Stimulated activated CD4-positive, alpha-beta T cell treated with anti-CD3 and anti-CD28 coated beads, Interleukin-2, amount 100 ng/mL, for 4 hours (primary cell): ENCODE data around the gene AP2B1.
A peak's percentile ranks its signal among the peaks of the same experiment; 100 is the strongest.
"Not testable (repeated sequence)": the region's sequence is repeated elsewhere in the genome, so short reads cannot be mapped to it uniquely, and the experiment has no call there.

Experiments used
- DNase-seq: peaks from one replicate; pipeline ENCODE4 v3.0.0-alpha.2; 2020; ENCODE audit warnings: low read depth

AP2B1 gene

GRCh38 chr17:35587074-35587961 is at the start of gene AP2B1:
TSS of gene AP2B1 (plus strand) at chr17:35587322. CDS start at chr17:35594031, 6,709 bp downstream.
- peak; percentile 92 for DNase-seq

GRCh38 chr17:35537601-35538141 is 49.5 kb upstream of the AP2B1 start, which contains the start of gene SLFN12L:
TSS of gene SLFN12L (minus strand) at chr17:35537678. CDS start at chr17:35522364, 15,314 bp downstream.
- DNase-seq, result peak; percentile 16

- DNase-seq, result no peak
Observed at GRCh38 chr17:35539659-35540026, 47.5 kb upstream of the AP2B1 start.

- no peak for DNase-seq
Observed at GRCh38 chr17:35540589-35541404, 46.3 kb upstream of the AP2B1 start.

GRCh38 chr17:35541434-35541833 is 45.7 kb upstream of the AP2B1 start:
- DNase-seq, result no peak

- DNase-seq, result no peak
Observed at GRCh38 chr17:35542990-35543389, 44.1 kb upstream of the AP2B1 start.

- no peak for DNase-seq
Observed at GRCh38 chr17:35543856-35544255, 43.3 kb upstream of the AP2B1 start.

- no peak for DNase-seq
Observed at GRCh38 chr17:35545150-35545549, 42.0 kb upstream of the AP2B1 start.

GRCh38 chr17:35546487-35546886 is 40.6 kb upstream of the AP2B1 start:
- DNase-seq, result no peak

- no peak for DNase-seq
Observed at GRCh38 chr17:35548208-35548810, 38.8 kb upstream of the AP2B1 start.

- no peak for DNase-seq
Observed at GRCh38 chr17:35548978-35549377, 38.1 kb upstream of the AP2B1 start.

GRCh38 chr17:35553310-35553709 is 33.8 kb upstream of the AP2B1 start:
- no peak for DNase-seq

GRCh38 chr17:35554668-35555067 is 32.5 kb upstream of the AP2B1 start:
- DNase-seq, result no peak

GRCh38 chr17:35555691-35556090 is 31.4 kb upstream of the AP2B1 start:
- no peak for DNase-seq

GRCh38 chr17:35557353-35557752 is 29.8 kb upstream of the AP2B1 start:
- DNase-seq, result no peak

GRCh38 chr17:35559495-35560210 is 27.5 kb upstream of the AP2B1 start:
- no peak for DNase-seq

GRCh38 chr17:35560703-35561102 is 26.4 kb upstream of the AP2B1 start, which contains the start of gene SLFN14:
TSS of gene SLFN14 (minus strand) at chr17:35560819. CDS start at chr17:35558062, 2,757 bp downstream.
- DNase-seq, result no peak

GRCh38 chr17:35563181-35563580 is 23.9 kb upstream of the AP2B1 start:
- DNase-seq, result not testable (repeated sequence)

GRCh38 chr17:35566968-35567367 is 20.2 kb upstream of the AP2B1 start:
- no peak for DNase-seq

- DNase-seq, result peak; percentile 43
Observed at GRCh38 chr17:35568561-35568960, 18.6 kb upstream of the AP2B1 start.

- no peak for DNase-seq
Observed at GRCh38 chr17:35569405-35569804, 17.7 kb upstream of the AP2B1 start.
